Measurements from ENCODE around the gene ECPAS. TPM values are rescaled to one million over a fixed set of nuclear protein-coding genes. Genes with fewer than 3 reads are reported as not detected.

ECPAS gene
- total RNA-seq, 1 donor = 49.1 TPM

DNA sequence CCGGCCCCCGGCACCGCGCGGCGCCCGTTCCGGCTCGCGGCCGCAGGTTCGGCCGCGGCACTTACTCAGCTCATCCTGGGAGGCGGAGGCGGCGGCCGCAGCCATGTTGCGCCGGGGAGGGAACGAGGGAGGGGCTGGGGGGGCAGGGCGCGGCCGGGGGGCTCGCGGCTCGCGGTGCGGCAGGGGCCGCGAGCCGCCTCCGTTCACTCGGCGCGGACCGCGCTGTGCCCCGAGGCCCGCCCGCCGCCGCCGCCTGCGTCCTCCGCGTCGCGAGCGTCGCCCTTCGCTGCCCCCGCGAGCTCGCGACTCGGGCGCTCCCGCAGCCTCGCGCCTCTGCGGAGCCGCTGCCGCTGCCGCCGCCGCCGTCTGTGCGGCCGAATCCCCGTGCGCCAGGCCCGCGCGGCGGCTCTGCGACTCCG lies 735 bp downstream of the ECPAS start:
- no peaks in the 10 kb centered on the region for H3K27me3 ChIP-seq (ENCODE audit: insufficient read depth, low read length)
- no peaks in the 10 kb centered on the region for H3K9me3 ChIP-seq (ENCODE audit: low read depth, low read length)
- H3K4me3 ChIP-seq (ENCODE audit: low read length) = peak overlapping the region; percentile 97
- H3K4me1 ChIP-seq (ENCODE audit: insufficient read depth, low read length) = peaks cover 21% of the 10 kb centered on the region

DNA sequence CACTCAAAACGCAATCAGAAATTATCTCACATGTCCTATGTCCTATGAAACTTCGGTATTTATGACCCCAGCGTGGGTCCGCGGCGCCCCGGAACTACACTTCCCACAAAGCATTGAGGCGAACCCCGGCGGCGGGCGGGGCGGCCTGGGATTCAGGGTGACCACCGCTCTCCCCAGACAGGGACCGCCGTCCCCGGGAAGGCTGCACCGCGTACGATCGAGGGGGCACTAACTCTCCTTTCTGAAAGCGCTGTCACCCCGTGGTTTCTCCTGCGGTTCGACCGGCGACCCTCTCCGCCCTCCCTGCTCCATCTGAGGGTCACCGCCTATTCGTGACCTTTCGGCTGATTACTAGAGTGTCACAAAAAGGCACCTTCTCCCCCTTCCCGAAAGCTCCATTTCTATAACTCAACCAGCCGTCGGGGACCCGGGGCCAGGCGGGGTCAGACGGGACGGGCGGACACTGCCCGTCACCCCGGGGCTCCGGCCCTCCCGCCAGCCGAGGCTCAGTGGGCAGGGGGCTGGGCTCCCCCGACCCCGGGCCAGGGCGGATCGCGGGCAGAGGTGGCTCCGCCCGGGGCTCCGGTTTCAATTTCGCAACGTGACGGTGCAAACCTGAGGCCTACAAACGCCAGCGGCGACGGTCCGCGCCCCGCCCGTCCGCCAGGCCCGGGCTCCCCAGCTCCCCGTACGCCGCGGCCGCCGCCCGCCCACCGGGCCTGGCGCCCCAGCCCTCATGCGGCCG lies 1.3 kb downstream of the ECPAS start:
- Histone ChIP-seq H3K4me3 (ENCODE audit: low read length) (peak overlapping the region; percentile 97), H3K9me3 (ENCODE audit: low read depth, low read length) (no peaks in the 10 kb centered on the region), H3K4me1 (ENCODE audit: insufficient read depth, low read length) (peaks cover 23% of the 10 kb centered on the region), H3K27me3 (ENCODE audit: insufficient read depth, low read length) (no peaks in the 10 kb centered on the region)

DNA sequence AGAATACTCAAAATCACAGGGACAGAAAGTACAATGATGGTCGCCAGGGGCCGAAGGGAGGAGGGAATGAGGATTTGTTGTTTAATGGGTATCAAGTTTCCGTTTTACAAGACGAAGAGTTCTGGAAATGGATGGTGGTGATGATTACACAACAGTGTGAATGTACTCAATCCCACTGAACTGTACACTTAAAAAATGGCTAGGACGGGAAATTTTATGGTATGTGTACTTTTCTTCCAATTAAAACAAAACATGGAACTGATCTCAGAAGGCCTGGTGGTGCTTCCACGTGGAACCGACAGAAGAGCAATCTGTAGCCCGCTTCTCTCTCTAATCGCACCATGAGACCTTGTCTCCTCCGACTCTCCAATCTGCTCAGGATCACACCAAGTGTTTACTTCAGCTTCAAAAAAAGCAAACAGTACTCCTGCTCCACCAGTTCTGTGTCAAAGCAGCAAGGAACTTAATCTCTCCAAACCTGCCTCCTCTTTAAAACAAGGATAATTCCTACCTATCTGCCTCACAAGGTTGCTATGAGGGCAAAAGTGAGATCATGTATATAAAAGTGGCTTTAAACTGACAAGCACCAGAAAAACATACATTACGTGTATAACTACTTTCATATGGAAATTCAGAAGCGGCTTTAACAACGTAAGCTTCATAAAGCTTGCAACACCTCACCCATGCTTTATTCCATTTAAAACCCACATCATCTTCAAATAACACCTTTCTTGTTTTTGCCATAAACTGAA lies 2.1 kb downstream of the ECPAS start:
- peak overlapping the region; percentile 97 for H3K4me3 ChIP-seq (ENCODE audit: low read length)
- H3K9me3 ChIP-seq (ENCODE audit: low read depth, low read length) = no peaks in the 10 kb centered on the region
- peaks cover 28% of the 10 kb centered on the region for H3K4me1 ChIP-seq (ENCODE audit: insufficient read depth, low read length)
- H3K27me3 ChIP-seq (ENCODE audit: insufficient read depth, low read length) = no peaks in the 10 kb centered on the region

DNA sequence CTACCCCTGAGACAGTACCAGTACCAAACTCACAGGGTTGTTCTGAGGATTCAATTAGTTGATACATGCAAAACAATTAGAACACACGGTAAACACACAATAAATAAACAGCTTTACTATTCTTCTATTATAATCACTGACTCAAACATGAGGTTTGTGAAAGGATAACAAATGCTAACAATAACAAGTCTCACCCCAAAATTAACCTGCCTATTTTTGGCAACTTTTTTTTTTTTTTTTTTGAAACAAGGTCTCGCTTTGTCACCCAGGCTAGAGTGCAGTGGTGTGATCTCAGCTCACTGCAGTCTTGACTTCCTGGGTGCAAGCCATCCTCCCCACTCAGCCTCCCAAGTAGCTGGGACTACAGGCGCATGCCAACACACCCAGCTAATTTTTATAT lies 6.5 kb downstream of the ECPAS start:
- Histone ChIP-seq H3K27me3 (ENCODE audit: insufficient read depth, low read length) (no peaks in the 10 kb centered on the region), H3K4me3 (ENCODE audit: low read length) (no peak overlapping the region), H3K4me1 (ENCODE audit: insufficient read depth, low read length) (peaks cover 26% of the 10 kb centered on the region), H3K9me3 (ENCODE audit: low read depth, low read length) (no peaks in the 10 kb centered on the region)

GRCh38 chr9:111475195-111475594 lies 9.0 kb downstream of the ECPAS start:
- H3K27me3 ChIP-seq (ENCODE audit: insufficient read depth, low read length) = no peaks in the 10 kb centered on the region
- peaks cover 26% of the 10 kb centered on the region for H3K4me1 ChIP-seq (ENCODE audit: insufficient read depth, low read length)
- H3K9me3 ChIP-seq (ENCODE audit: low read depth, low read length) = no peaks in the 10 kb centered on the region
- H3K4me3 ChIP-seq (ENCODE audit: low read length) = no peak overlapping the region

DNA sequence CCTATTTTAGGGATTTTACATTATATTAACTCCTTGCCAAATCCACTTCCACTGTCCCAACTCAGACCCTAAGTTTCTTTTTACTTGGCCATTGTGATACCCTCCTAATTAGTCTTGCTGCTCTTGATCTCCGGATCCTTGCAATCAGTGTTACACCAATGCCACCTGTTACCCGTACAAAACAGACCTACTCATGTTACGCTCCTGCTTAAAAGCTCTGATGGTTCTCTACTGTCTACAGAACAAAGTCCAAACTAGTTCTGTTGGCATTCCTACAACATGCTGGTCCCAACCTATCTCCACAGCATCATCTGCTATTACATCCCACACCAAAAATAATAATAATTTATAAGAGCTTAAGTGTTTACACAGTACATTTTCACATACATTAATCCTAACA lies 9.8 kb downstream of the ECPAS start:
- Histone ChIP-seq H3K27me3 (ENCODE audit: insufficient read depth, low read length) (no peaks in the 10 kb centered on the region), H3K4me1 (ENCODE audit: insufficient read depth, low read length) (peaks cover 30% of the 10 kb centered on the region), H3K4me3 (ENCODE audit: low read length) (no peak overlapping the region), H3K9me3 (ENCODE audit: low read depth, low read length) (no peaks in the 10 kb centered on the region)

- H3K4me3 ChIP-seq (ENCODE audit: low read length) = no peak overlapping the region
- H3K4me1 ChIP-seq (ENCODE audit: insufficient read depth, low read length) = peaks cover 26% of the 10 kb centered on the region
- no peaks in the 10 kb centered on the region for H3K9me3 ChIP-seq (ENCODE audit: low read depth, low read length)
- no peaks in the 10 kb centered on the region for H3K27me3 ChIP-seq (ENCODE audit: insufficient read depth, low read length)
Observed at GRCh38 chr9:111467778-111468367, 16.3 kb downstream of the ECPAS start.

DNA sequence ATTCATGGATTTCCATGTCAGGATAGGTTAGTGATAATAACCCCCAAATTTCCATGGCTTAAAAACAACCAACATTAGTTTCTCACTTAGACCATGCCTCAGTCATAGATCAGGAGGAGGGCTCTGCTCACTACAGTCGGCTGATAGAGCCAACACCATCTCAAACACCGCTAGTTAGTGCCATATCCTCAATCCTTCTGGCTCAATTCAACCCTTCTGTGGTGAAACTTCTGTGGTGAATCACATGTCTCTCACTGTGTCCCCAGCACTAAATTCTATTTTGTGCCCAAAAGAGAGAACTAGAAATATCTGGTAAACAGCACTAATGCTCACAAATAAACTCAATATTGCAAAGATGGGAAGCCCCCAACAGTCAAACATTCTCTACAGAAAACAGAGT lies 21.1 kb downstream of the ECPAS start:
- peaks cover 17% of the 10 kb centered on the region for H3K4me1 ChIP-seq (ENCODE audit: insufficient read depth, low read length)
- H3K4me3 ChIP-seq (ENCODE audit: low read length) = no peak overlapping the region
- no peaks in the 10 kb centered on the region for H3K9me3 ChIP-seq (ENCODE audit: low read depth, low read length)
- no peaks in the 10 kb centered on the region for H3K27me3 ChIP-seq (ENCODE audit: insufficient read depth, low read length)

GRCh38 chr9:111458139-111459009 lies 25.8 kb downstream of the ECPAS start:
- H3K4me3 ChIP-seq (ENCODE audit: low read length) = no peak overlapping the region
- no peaks in the 10 kb centered on the region for H3K27me3 ChIP-seq (ENCODE audit: insufficient read depth, low read length)
- H3K9me3 ChIP-seq (ENCODE audit: low read depth, low read length) = no peaks in the 10 kb centered on the region
- H3K4me1 ChIP-seq (ENCODE audit: insufficient read depth, low read length) = peaks cover 10% of the 10 kb centered on the region

DNA sequence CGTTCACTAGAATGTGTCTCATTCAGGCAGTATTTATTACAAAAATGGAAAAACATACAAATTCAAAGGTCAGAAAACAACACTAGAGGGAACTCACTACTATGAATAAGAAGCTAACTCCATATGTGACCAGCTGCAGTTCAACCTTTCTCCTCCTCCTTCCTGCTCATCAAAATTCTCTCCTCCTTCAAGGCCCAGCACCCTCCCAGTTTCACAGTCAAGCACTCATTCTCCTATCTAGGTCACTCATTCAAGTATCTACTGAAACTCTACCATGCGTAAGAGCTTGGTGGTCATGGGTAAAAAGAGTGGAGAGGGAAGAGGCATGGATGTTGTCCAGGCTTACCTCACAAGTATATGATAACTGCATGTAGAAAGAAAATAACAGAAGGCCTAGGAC lies 27.7 kb downstream of the ECPAS start:
- Histone ChIP-seq H3K4me1 (ENCODE audit: insufficient read depth, low read length) (peaks cover 6% of the 10 kb centered on the region), H3K27me3 (ENCODE audit: insufficient read depth, low read length) (no peaks in the 10 kb centered on the region), H3K4me3 (ENCODE audit: low read length) (no peak overlapping the region), H3K9me3 (ENCODE audit: low read depth, low read length) (no peaks in the 10 kb centered on the region)

GRCh38 chr9:111455638-111456037 lies 28.5 kb downstream of the ECPAS start:
- no peaks in the 10 kb centered on the region for H3K27me3 ChIP-seq (ENCODE audit: insufficient read depth, low read length)
- H3K9me3 ChIP-seq (ENCODE audit: low read depth, low read length) = no peaks in the 10 kb centered on the region
- H3K4me1 ChIP-seq (ENCODE audit: insufficient read depth, low read length) = peaks cover 6% of the 10 kb centered on the region
- no peak overlapping the region for H3K4me3 ChIP-seq (ENCODE audit: low read length)

GRCh38 chr9:111454751-111455150 lies 29.4 kb downstream of the ECPAS start:
- Histone ChIP-seq H3K4me1 (ENCODE audit: insufficient read depth, low read length) (peaks cover 6% of the 10 kb centered on the region), H3K4me3 (ENCODE audit: low read length) (no peak overlapping the region), H3K9me3 (ENCODE audit: low read depth, low read length) (no peaks in the 10 kb centered on the region), H3K27me3 (ENCODE audit: insufficient read depth, low read length) (no peaks in the 10 kb centered on the region)

DNA sequence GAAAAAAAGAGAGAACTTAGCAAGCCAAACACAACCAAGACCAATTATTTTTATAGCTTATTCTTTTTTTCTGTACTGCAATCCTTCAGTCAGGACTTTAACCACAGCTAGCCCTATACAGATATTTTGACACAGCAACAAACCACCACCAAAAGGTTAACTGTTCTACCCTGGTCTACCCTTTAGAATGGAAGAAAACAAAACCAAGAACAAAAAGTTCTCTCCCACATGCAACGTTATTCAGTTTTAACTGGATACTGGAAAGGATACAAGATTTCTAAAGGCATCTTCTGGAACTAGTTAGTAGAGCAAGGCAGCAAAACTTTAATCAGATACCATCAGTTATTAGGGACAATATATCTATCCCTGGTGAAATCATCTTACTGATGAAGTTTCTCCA lies 32.6 kb downstream of the ECPAS start:
- no peaks in the 10 kb centered on the region for H3K4me1 ChIP-seq (ENCODE audit: insufficient read depth, low read length)
- no peaks in the 10 kb centered on the region for H3K27me3 ChIP-seq (ENCODE audit: insufficient read depth, low read length)
- H3K4me3 ChIP-seq (ENCODE audit: low read length) = no peak overlapping the region
- no peaks in the 10 kb centered on the region for H3K9me3 ChIP-seq (ENCODE audit: low read depth, low read length)

DNA sequence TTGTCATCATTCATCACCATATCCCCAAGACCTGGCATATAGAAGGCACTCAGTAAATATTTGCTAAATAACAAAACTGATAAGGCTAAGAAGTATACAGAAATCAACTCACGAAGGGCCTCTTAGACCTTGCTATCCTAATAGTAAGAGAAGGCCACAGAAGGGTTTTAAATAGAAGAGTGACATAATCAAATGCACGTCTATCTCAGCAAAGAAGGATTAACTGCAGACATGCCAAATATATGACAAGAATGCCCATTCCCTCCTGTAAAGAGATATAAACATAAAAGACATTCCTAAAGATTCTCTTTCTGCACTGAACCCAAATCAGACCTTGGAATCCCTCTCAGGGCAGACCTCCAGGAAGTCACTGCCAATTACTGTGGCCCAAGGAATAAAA lies 34.1 kb downstream of the ECPAS start:
- H3K4me3 ChIP-seq (ENCODE audit: low read length) = no peak overlapping the region
- H3K9me3 ChIP-seq (ENCODE audit: low read depth, low read length) = no peaks in the 10 kb centered on the region
- H3K27me3 ChIP-seq (ENCODE audit: insufficient read depth, low read length) = no peaks in the 10 kb centered on the region
- no peaks in the 10 kb centered on the region for H3K4me1 ChIP-seq (ENCODE audit: insufficient read depth, low read length)

- Histone ChIP-seq H3K9me3 (ENCODE audit: low read depth, low read length) (no peaks in the 10 kb centered on the region), H3K4me1 (ENCODE audit: insufficient read depth, low read length) (no peaks in the 10 kb centered on the region), H3K27me3 (ENCODE audit: insufficient read depth, low read length) (no peaks in the 10 kb centered on the region), H3K4me3 (ENCODE audit: low read length) (no peak overlapping the region)
Observed at GRCh38 chr9:111449705-111450104, 34.5 kb downstream of the ECPAS start.
